GM13977 (cell line): ENCODE measurements around the gene IFNGR2.

Source experiments
- DNase-seq: peaks from one replicate; pipeline ENCODE4 v3.0.0; 2012; ENCODE audit warnings: low spot score
- CTCF ChIP-seq: IDR thresholded peaks from 2 replicates; pipeline ENCODE4 v1.5.1; 2012; ENCODE audit warnings: mild to moderate bottlenecking, control low read depth; ENCODE audit not compliant: insufficient read depth; ENCODE audit errors: extremely low read depth, missing control alignments
- in situ Hi-C: fragments of 300-500 bp; cut with MboI; formaldehyde crosslinking; loops from one replicate; pipeline ENCODE4 v1.12.0; 2022; ENCODE audit warnings: low sequenced_read_pairs, low pct_unique_long_range_greater_than_20kb, mixed read lengths, inconsistent platforms; ENCODE audit not compliant: unreplicated experiment

Gene IFNGR2

GRCh38 chr21:33419538-33420123, 16.4 kb downstream of the IFNGR2 start:
- no peak for TF ChIP-seq CTCF
- in situ Hi-C loops, result no loop called here
- no peak for DNase-seq

GRCh38 chr21:33421713-33422393, 18.6 kb downstream of the IFNGR2 start:
- in situ Hi-C loops, result no loop called here
- TF ChIP-seq CTCF, result no peak
- DNase-seq, result no peak

GRCh38 chr21:33424214-33424613, 21.0 kb downstream of the IFNGR2 start:
- no peak for TF ChIP-seq CTCF
- no peak for DNase-seq
- in situ Hi-C loops, result no loop called here

GRCh38 chr21:33425825-33426224, 22.6 kb downstream of the IFNGR2 start:
- no peak for TF ChIP-seq CTCF
- no peak for DNase-seq
- in situ Hi-C loops, result no loop called here

- no peak for TF ChIP-seq CTCF
- no peak for DNase-seq
- in situ Hi-C loops, result no loop called here
Observed at GRCh38 chr21:33427051-33427450, 23.8 kb downstream of the IFNGR2 start.

GRCh38 chr21:33428669-33429068, 25.5 kb downstream of the IFNGR2 start:
- DNase-seq, result no peak
- in situ Hi-C loops, result no loop called here
- TF ChIP-seq CTCF, result no peak

GRCh38 chr21:33430858-33431257, 27.6 kb downstream of the IFNGR2 start:
- no peak for DNase-seq
- in situ Hi-C loops, result no loop called here
- TF ChIP-seq CTCF, result no peak
